Effector memory CD8-positive, alpha-beta T cell (primary cell): ENCODE results near the gene ARMH3.

Source experiments
- ATAC-seq: fragments of 150-1000 bp; cut with Tn5 transposase; replicated peaks from 2 replicates; pipeline ENCODE4 v1.10.0; 2021; ENCODE audit warnings: mild to moderate bottlenecking, moderate library complexity
- DNase-seq, 3 experiments: peaks; one replicate each; pipeline ENCODE4 v3.0.0; 2021
- H3K27ac Mint-ChIP-seq, 2 donors: one replicate each; pipeline ENCODE4 v1.8.0; 2022; ENCODE audit warnings: mild to moderate bottlenecking in 2 of 2, mixed read lengths in 2 of 2, moderate library complexity in 2 of 2
- H3K27me3 Mint-ChIP-seq, 2 donors: one replicate each; pipeline ENCODE4 v1.8.0; 2022; ENCODE audit warnings: mixed read lengths in 2 of 2
- H3K36me3 Mint-ChIP-seq: one replicate; pipeline ENCODE4 v1.8.0; 2022; ENCODE audit warnings: mild to moderate bottlenecking, moderate library complexity, mixed read lengths; ENCODE audit not compliant: insufficient read depth
- H3K4me1 Mint-ChIP-seq, 2 donors: one replicate each; pipeline ENCODE4 v1.8.0; 2022; ENCODE audit warnings: low read depth in 2 of 2, mixed read lengths in 2 of 2
- H3K4me3 Mint-ChIP-seq, 2 donors: one replicate each; pipeline ENCODE4 v1.8.0; 2022; ENCODE audit warnings: mild to moderate bottlenecking in 2 of 2, mixed read lengths in 2 of 2, moderate library complexity in 2 of 2
- H3K9me3 Mint-ChIP-seq, 2 donors: one replicate each; pipeline ENCODE4 v1.8.0; 2022; ENCODE audit warnings: mixed read lengths in 2 of 2

ARMH3 gene

DNA sequence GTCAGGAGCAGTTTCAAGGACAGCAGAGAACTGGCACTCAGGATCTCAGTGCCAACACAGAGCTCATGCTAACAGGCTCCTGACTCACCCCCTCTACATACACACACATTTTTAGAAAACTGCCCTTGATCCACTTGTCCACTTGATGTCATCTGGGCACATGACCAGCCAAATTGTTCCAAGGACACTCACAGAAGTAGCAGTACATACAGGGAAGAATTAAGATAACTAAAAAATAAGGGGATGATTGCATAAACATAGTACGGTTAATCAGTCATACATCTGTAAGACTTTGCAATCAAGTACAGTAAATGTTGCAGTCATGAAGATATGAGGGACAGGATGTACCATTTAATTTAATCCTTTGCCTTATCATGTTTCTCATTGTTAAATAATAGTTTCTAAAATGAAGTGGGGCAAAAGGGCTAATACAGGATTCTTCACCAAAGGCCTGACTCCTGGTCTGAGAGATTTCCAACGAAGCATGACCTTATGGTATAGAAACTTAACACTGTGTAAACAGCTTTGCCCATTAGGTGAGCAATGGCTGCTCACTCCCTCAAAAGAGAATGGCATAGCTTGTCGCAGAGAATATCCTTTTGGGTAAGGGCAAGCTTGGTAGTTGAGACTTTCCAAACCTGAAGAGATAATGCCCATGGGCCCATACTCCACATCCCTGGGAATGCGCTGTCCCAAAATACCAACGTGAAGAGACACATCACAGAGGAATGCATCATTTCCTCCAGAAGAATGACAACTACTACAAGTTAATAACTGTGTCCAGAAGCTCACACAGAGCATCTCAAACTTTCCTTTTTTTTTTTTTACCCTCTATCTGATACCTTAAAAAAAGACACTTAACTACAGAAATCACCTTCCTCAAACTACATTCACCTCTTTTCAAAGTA lies 94.1 kb downstream of the ARMH3 start:
- H3K36me3 Mint-ChIP-seq = peaks cover 16% of the 10 kb centered on the region
- H3K9me3 Mint-ChIP-seq = no peaks in the 10 kb centered on the region
- peaks cover 0 to 3% of the 10 kb centered on the region in 2 donors for H3K4me1 Mint-ChIP-seq
- DNase-seq = no peak
- ATAC-seq = no peak
- H3K4me3 Mint-ChIP-seq = no peak overlapping the region
- no peaks in the 10 kb centered on the region for H3K27me3 Mint-ChIP-seq
- no peak overlapping the region for H3K27ac Mint-ChIP-seq

DNA sequence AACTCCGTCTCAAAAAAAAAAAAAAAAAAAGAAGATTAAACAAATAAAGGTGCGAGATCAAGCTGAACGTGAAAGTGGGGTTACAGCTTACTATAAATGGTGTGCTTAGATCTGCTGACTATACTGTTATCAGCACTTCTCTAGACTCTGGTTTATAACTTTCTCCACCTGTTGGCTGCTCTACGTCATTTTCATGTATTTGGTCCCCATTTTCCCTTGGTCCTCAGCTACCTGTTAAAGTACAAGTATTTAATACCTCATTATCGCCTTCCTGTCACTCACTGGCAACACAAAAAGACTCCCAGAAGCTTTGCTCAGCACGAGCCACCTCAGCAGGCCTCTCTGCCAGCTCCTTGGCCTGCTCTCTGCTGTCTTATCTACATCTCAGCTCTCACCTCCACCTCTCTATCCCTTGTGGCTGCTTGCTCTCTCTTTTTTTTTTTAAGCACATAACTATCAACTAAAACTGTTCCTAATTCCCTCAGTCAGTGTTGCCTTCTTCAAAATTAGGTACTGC lies 95.0 kb downstream of the ARMH3 start:
- no peak overlapping the region for H3K4me3 Mint-ChIP-seq
- peaks cover 11% of the 10 kb centered on the region for H3K36me3 Mint-ChIP-seq
- ATAC-seq (no peak), DNase-seq (no peak)
- no peaks in the 10 kb centered on the region for H3K27me3 Mint-ChIP-seq
- H3K9me3 Mint-ChIP-seq = no peaks in the 10 kb centered on the region
- H3K27ac Mint-ChIP-seq = no peak overlapping the region
- peaks cover 0 to 3% of the 10 kb centered on the region in 2 donors for H3K4me1 Mint-ChIP-seq

DNA sequence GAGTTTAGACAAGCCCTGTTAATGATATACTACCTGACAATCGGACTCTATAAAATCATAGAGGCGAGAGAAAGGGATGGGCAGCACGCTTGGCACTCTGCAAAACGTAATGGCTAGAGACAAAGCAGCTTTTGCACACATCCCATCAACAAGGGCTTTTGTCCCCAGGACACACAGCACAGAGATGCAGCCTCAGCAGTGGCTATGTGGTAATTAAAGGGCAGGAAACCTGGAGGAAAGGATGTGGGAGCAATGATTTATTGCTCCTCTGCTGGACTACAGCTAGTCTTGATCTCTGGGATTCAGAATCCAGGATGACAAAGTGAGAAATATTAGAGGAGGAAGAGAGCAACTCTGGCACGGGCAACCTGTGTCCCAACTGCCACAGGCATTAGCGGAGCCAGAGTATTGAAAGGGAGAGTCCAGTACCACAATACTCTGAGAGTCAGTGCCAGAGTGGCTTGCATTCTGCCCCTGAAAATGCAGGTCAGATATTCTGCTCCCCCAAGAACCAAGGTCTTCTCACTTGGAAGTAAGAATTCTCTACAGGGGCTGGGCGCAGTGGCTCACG lies 96.5 kb downstream of the ARMH3 start:
- Mint-ChIP-seq H3K27me3 (no peaks in the 10 kb centered on the region), H3K4me1 (peaks cover 0 to 3% of the 10 kb centered on the region in 2 donors), H3K4me3 (no peak overlapping the region), H3K27ac (peak overlapping the region; percentile 45 to 49), H3K9me3 (no peaks in the 10 kb centered on the region), H3K36me3 (peaks cover 12% of the 10 kb centered on the region)
- DNase-seq = no peak
- no peak for ATAC-seq

DNA sequence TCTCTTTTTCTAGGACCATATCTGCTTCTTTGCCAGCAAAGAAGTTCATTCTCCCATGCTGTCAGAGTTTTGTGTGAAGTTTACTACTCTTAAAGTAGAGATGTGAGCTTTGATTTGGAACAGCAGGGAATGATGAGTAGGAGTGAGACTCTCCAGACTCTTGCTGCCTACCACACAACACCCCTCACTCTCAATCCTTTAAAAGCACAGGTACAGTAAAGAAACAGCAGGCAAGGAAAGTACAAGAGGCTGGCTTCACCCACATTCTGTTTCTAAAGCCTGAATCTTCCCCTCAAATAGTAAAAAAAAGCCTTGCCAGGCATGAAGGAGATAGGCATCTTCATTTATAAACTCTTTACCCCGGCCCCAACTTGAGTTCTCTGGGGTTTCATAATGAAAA lies 97.3 kb downstream of the ARMH3 start:
- peak overlapping the region; percentile 45 to 49 for H3K27ac Mint-ChIP-seq
- DNase-seq (no peak), ATAC-seq (no peak)
- no peaks in the 10 kb centered on the region for H3K27me3 Mint-ChIP-seq
- peaks cover 0 to 3% of the 10 kb centered on the region in 2 donors for H3K4me1 Mint-ChIP-seq
- no peaks in the 10 kb centered on the region for H3K9me3 Mint-ChIP-seq
- peaks cover 13% of the 10 kb centered on the region for H3K36me3 Mint-ChIP-seq
- H3K4me3 Mint-ChIP-seq = no peak overlapping the region

DNA sequence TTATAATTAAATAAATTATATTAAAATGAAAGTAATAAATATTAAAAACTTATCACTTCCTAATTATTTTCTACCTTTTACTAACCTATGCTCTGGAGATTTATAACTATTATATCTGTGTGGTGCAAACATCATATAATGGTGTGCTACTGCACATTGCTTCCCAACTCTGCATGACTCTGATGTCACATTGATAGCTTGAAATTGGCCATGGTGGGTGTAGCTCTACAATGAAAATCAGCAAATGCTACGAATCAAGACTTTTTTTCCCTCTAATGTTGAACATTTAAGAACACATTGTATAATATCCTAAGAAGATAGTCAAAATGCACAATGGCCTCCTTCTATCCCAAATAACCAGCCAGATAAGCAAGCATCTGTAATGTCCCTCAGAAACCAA lies 99.1 kb downstream of the ARMH3 start:
- no peak for ATAC-seq
- no peak for DNase-seq
- H3K36me3 Mint-ChIP-seq = peaks cover 22% of the 10 kb centered on the region
- no peak overlapping the region for H3K27ac Mint-ChIP-seq
- H3K9me3 Mint-ChIP-seq = no peaks in the 10 kb centered on the region
- no peaks in the 10 kb centered on the region for H3K27me3 Mint-ChIP-seq
- peaks cover 0 to 3% of the 10 kb centered on the region in 2 donors for H3K4me1 Mint-ChIP-seq
- no peak overlapping the region for H3K4me3 Mint-ChIP-seq

DNA sequence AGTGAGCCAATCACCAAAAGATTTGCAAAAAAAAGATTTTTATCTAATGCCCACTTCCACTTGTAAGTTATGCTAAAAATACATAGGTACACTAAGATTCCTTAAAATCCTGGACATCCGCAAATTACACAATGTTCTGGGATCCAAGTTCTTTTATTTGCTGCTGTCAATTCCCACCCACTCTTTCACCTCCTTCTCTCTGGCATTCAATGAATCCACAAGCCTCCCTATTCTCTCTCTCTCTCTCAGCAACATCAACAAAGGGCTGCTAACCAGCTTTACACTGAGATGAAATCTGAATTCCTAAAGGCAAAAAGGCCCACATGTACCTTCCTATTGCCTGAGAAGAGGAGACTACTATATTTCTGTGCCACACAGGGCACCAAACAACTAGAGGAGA lies 99.9 kb downstream of the ARMH3 start:
- no peak for DNase-seq
- H3K4me3 Mint-ChIP-seq = no peak overlapping the region
- H3K36me3 Mint-ChIP-seq = peaks cover 22% of the 10 kb centered on the region
- no peak overlapping the region for H3K27ac Mint-ChIP-seq
- no peak for ATAC-seq
- peaks cover 0 to 3% of the 10 kb centered on the region in 2 donors for H3K4me1 Mint-ChIP-seq
- H3K27me3 Mint-ChIP-seq = no peaks in the 10 kb centered on the region
- H3K9me3 Mint-ChIP-seq = no peaks in the 10 kb centered on the region

DNA sequence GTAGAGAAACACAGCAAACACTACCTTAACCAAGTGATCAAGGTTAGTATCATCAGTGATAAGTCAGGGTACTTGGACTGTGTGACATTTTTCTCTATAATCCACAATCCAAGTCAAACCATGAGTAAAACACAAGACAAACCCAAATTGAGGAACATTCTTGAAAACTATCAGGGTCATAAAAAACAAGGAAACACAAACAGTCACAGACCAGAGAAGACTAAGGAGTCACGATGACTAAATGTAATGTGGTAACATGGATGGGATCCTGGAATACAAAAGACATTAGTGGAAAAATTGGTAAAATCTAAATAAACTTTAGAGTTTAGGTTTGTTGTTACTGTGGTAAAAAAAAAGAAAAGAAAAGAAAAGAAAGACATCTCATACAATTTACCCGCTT lies 103.8 kb downstream of the ARMH3 start:
- H3K27ac Mint-ChIP-seq = peak overlapping the region in 1 of 2 donors; percentile 29
- no peaks in the 10 kb centered on the region for H3K27me3 Mint-ChIP-seq
- ATAC-seq (no peak), DNase-seq (no peak)
- no peaks in the 10 kb centered on the region for H3K4me1 Mint-ChIP-seq
- peaks cover 0 to 2% of the 10 kb centered on the region in 2 donors for H3K9me3 Mint-ChIP-seq
- H3K36me3 Mint-ChIP-seq = peaks cover 24% of the 10 kb centered on the region
- H3K4me3 Mint-ChIP-seq = no peak overlapping the region

DNA sequence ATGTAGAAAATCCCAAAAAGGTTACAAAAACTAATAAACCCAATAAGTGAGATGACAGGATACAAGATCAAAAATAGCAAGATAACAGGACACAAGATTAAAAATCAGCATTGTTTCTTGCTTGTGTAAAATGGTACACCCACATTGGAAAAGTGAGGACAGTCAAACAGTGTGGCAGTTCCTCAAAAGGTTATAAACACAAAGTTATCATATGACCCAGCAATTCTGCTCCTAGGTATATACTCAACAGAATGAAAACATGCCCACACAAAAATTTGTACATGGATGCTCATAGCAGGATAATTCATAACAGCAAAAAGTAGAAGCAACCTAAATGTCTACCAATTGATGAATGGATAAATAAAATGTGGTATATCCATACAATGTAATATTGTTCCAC lies 105.8 kb downstream of the ARMH3 start:
- peaks cover 29% of the 10 kb centered on the region for H3K36me3 Mint-ChIP-seq
- no peaks in the 10 kb centered on the region for H3K27me3 Mint-ChIP-seq
- H3K27ac Mint-ChIP-seq = no peak overlapping the region
- no peak for ATAC-seq
- no peak for DNase-seq
- no peak overlapping the region for H3K4me3 Mint-ChIP-seq
- peaks cover 0 to 2% of the 10 kb centered on the region in 2 donors for H3K9me3 Mint-ChIP-seq
- H3K4me1 Mint-ChIP-seq = no peaks in the 10 kb centered on the region

DNA sequence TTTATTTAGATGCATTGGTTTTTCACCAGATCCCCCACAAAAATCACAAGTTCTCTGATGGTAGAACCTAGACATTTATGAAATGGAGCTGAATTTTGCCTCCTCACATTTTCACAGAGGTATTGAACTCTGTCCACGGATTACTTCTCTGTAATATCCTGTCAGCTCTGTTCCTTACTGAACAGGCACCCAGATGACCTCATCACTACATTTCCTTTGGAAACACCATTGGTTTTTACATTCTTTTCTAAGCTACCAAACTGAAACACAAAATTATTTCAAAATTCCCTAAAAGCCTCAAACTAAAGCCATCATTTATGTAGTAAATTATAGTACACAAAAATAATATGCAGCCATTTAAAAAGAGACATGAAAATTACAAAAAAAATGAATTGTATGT lies 114.1 kb downstream of the ARMH3 start:
- Mint-ChIP-seq H3K4me3 (no peak overlapping the region), H3K36me3 (peaks cover 22% of the 10 kb centered on the region), H3K27me3 (no peaks in the 10 kb centered on the region), H3K4me1 (peaks cover 10% of the 10 kb centered on the region in 2 donors), H3K27ac (no peak overlapping the region), H3K9me3 (no peaks in the 10 kb centered on the region)
- no peak for ATAC-seq
- no peak for DNase-seq

DNA sequence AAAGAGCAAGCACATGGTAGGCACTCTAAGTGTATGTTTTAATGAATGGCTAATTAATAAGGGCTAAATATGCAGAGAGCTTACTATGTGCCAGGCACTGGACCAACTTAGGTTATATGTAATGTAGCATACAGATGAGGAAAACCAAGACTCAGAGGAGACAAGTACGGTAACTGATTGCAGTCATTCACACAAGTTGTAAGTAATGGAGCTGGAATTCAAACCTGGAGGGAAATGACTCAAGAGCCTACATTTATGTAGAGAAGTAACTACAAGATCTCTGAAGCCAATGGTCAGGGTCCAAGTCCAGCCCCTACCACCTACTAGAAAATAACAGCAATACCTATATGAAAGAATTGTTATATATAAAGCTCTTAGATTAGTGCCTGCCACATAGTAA lies 115.1 kb downstream of the ARMH3 start:
- no peak for DNase-seq
- ATAC-seq = no peak
- Mint-ChIP-seq H3K9me3 (no peaks in the 10 kb centered on the region), H3K4me1 (peaks cover 10% of the 10 kb centered on the region in 2 donors), H3K4me3 (no peak overlapping the region), H3K36me3 (peaks cover 20% of the 10 kb centered on the region), H3K27me3 (no peaks in the 10 kb centered on the region), H3K27ac (no peak overlapping the region)

DNA sequence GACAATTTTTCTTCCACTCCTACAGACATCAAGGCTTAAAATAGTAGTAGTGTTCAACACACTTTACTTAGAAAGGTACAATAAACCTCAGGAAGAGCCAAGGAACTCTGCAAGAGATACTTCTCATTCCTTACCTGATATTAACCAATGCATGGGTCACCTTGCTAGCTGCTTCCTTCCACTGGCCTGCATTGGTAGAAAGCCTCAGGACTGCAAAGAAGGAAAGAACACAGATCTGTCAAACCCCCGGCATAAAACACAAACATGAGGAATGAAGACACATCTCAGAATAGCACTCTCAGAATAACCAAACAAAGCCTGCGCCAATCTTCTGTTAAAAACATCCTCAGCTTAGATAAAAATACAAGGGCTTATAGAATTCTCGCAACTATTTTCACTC lies 116.2 kb downstream of the ARMH3 start:
- no peak overlapping the region for H3K27ac Mint-ChIP-seq
- no peak for DNase-seq

DNA sequence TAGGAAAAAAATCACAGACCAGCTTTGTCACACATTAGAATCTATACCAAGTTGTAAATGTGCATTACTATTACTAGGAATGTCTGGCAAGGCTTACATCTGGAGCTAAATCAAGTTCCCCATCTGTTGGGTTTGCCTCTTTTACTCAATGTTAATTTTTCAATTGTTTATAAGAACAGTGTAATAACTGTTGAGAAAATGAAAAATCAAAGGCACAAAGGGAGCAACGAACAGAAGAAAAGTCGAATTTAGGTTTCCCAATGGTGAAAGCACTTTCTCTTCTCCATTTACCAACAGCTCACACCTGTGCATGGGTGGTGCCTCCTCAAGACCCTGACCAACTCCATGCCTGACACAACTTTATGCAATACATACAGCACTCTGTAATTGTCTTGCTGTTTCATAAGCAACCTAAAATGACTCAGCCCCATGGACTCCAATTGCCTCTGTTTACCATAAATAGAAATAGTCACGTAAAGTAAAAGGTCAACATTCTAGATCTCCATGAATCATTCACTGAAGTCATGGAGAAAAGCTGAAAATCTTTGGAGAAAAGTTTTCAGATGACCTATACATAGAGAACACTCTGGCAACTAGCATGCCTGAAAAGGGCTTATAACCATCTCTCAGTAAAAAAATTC lies 116.8 kb downstream of the ARMH3 start:
- peaks cover 10 to 13% of the 10 kb centered on the region in 2 donors for H3K4me1 Mint-ChIP-seq
- no peak overlapping the region for H3K4me3 Mint-ChIP-seq
- no peak overlapping the region for H3K27ac Mint-ChIP-seq
- DNase-seq = no peak
- H3K36me3 Mint-ChIP-seq = peaks cover 17% of the 10 kb centered on the region
- no peak for ATAC-seq
- no peaks in the 10 kb centered on the region for H3K27me3 Mint-ChIP-seq
- no peaks in the 10 kb centered on the region for H3K9me3 Mint-ChIP-seq

More for the DNA sequence above, 116.2 kb downstream of the ARMH3 start:
- Mint-ChIP-seq H3K4me3 (no peak overlapping the region), H3K27me3 (no peaks in the 10 kb centered on the region), H3K9me3 (no peaks in the 10 kb centered on the region), H3K36me3 (peaks cover 17% of the 10 kb centered on the region), H3K4me1 (peaks cover 10% of the 10 kb centered on the region in 2 donors)
- no peak for ATAC-seq

DNA sequence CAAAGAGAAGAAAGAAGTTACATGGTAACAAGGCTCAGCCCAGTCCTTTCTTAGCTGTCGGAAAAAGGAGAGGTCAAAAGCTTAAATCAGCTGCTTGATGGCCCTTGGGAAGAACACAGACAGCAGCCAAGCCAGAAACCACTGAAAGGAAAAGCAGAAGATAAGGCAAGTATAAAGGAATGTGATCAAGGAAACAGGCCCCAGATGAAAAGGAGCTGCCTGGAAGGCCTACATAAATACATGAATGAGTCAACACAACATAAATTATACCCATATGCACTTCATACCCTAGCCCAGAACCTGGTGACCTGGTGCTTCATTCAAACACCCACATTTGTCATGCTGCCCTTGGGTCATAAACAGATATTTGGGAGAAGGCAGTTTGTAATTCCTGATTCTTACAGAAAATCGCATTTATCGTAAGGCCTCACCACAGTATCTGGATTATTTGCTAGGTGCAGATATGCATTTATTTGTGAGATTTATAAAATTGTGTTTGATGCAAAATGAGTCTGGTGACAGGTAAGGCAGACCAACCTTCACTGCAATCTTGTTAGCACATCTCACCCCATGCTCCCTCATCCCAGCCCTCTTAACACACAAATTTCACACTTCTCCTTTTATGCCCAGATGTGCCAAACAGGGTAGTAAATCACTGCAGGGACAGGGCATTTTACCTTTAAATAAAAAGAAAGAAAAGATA lies 117.5 kb downstream of the ARMH3 start:
- Mint-ChIP-seq H3K27ac (no peak overlapping the region), H3K36me3 (peaks cover 16% of the 10 kb centered on the region), H3K4me1 (peaks cover 9 to 13% of the 10 kb centered on the region in 2 donors), H3K27me3 (no peaks in the 10 kb centered on the region), H3K4me3 (no peak overlapping the region), H3K9me3 (no peaks in the 10 kb centered on the region)
- ATAC-seq (no peak), DNase-seq (no peak)
